ENCODE results near the gene ETS1.
"Not testable (repeated sequence)": the region's sequence is repeated elsewhere in the genome, so short reads cannot be mapped to it uniquely, and the experiment has no call there.

Gene ETS1

DNA sequence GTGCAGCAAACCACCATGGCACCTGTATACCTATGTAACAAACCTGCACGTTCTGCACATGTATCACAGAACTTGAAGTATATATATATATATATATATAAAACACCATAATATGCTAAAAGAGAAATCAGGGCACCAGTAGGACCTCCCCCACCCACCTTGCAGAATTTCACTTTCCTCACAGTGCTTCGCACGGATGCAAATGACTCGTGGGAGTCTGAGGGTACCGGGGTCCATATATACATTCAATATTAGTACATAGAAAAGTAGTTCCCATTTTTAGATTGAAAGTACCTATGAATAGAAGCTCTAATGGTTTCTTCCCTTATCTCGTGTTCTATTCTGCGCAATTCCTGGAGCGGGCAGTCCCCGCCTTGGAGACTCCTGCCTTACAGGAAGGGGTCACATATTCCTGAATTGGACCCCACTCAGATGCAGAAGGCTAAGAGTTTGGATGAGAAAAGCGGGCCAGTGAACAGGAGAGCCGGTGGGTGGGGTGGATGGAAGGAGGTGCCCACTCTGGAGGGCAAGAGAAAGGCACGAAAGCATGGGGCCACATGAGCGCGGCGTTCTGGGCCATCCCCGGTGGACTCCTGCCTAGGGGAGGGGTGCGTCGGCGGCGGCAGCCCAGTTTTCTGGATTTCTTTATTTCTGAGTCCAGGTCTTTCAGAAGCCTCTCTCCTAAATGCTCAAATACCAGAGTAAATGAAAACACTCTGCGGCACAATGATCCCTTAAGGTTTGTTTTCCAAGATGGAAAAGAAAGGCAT is 136.3 kb downstream of the ETS1 start:
- H3K36me3 ChIP-seq (ENCODE audit: insufficient read depth, low read length), result no peaks in the 10 kb centered on the region
- no peaks in the 10 kb centered on the region for H3K79me2 ChIP-seq (ENCODE audit: control insufficient read depth, insufficient read depth, low read length, unreplicated experiment)
- H3K4me3 ChIP-seq (ENCODE audit: low read depth, low read length), result peak overlapping the region; percentile 36; the same call in 1 of the 2 replicates
- no peaks in the 10 kb centered on the region for H3K27me3 ChIP-seq (ENCODE audit: insufficient read depth, low read length)
- peak overlapping the region; percentile 17 for H2AFZ ChIP-seq (ENCODE audit: low read length, unreplicated experiment)
- 0 out of 2 replicates have a peak overlapping the region, but pooled peaks have one; percentile 4 for H3K27ac ChIP-seq (ENCODE audit: low read depth, low read length)
- peaks cover 41% of the 10 kb centered on the region for H3K4me1 ChIP-seq (ENCODE audit: control insufficient read depth, insufficient read depth, low read length, unreplicated experiment)

DNA sequence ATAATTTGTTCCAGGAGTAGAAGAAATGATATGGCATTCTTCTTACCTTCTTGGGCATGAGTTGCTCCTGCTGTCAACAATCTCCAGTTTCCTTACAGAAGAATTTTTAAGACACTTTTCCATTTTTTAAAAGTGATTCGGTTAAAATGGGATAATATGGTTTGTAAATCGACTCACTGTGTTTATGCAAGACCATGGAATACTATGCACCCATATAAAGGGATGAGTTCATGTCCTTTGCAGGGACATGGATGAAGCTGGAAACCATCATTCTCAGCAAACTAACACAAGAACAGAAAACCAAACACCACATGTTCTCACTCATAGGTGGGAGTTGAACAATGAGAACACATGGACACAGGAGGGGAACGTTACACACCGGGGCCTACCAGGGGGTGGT is 136.9 kb downstream of the ETS1 start:
- H3K4me1 ChIP-seq (ENCODE audit: control insufficient read depth, insufficient read depth, low read length, unreplicated experiment), result peaks cover 41% of the 10 kb centered on the region
- not testable (repeated sequence) for H2AFZ ChIP-seq (ENCODE audit: low read length, unreplicated experiment); H3K27me3 ChIP-seq (ENCODE audit: insufficient read depth, low read length); H3K4me3 ChIP-seq (ENCODE audit: low read depth, low read length); H3K36me3 ChIP-seq (ENCODE audit: insufficient read depth, low read length); H3K79me2 ChIP-seq (ENCODE audit: control insufficient read depth, insufficient read depth, low read length, unreplicated experiment); H3K27ac ChIP-seq (ENCODE audit: low read depth, low read length)

DNA sequence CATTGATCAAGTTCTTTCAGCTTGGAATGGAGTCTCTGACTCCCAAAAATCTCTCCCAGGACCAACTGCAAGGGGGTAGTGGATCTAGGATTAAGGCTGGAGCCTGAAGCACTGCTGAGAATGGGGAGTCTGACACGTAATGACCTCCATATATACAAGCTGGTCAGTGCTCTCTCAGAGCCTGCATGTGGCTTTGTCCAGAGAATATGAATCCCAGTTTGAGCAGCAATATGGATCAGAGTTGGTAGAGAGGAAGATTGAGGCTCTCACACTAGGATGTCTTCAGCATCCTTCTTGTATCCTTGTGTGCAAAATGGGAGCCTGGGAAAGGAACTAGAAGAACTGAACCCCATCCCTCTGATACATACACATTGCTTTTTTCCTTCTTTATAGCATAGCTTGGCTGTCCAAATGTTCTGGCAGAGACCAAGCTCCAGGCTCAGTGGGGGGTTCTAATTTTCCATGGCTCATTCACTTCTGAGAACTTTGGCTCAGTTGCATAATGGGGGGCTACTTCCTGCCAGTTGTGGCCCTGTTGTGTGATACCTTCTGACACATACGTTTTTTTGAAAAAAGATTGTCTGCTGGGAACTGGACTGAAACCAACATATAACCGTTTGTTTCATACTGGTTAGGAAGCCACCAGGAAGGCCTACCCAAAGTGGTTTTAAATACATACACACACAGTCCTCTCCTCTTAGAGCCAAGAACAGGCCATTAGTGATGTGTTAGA is 138.2 kb downstream of the ETS1 start:
- Histone ChIP-seq H3K27ac (ENCODE audit: low read depth, low read length) (peak overlapping the region; percentile 39; the same call in 1 of the 2 replicates), H3K4me1 (ENCODE audit: control insufficient read depth, insufficient read depth, low read length, unreplicated experiment) (peaks cover 40% of the 10 kb centered on the region), H3K79me2 (ENCODE audit: control insufficient read depth, insufficient read depth, low read length, unreplicated experiment) (no peaks in the 10 kb centered on the region), H3K36me3 (ENCODE audit: insufficient read depth, low read length) (no peaks in the 10 kb centered on the region), H2AFZ (ENCODE audit: low read length, unreplicated experiment) (no peak overlapping the region), H3K4me3 (ENCODE audit: low read depth, low read length) (no peak overlapping the region), H3K27me3 (ENCODE audit: insufficient read depth, low read length) (no peaks in the 10 kb centered on the region)

DNA sequence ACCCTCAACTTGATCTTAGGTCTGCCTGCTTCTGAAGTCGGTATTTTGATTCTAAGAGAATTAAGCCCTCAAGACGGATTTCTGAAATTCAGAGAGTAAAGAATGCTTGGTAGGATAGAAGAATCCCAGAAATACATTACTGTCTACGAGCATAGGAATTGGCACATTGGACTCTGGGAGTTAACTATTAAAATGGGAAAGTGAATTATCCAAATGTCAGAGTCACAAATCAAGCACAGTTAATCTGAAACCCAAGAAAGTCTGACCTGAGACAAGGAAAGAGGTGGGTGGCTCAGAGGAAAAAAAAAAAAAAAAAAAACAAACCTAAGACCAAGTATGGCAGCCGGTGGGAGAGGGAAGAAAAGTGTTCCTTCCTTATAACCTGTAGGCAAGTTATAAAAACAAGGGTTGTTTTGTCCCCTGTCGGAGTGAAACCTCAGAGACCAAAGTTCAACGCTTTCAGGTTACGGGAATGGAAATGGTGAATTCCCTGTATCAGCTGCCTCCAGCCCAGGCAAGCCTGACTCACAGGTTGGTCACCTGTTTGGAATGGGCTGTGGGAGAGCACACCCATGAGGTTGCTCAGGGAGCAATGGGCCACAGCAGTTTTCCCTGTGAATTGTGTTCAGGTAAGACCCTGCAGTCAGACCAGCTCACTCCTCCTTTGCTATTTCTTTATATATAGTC is 139.0 kb downstream of the ETS1 start:
- Histone ChIP-seq H2AFZ (ENCODE audit: low read length, unreplicated experiment) (no peak overlapping the region), H3K27me3 (ENCODE audit: insufficient read depth, low read length) (no peaks in the 10 kb centered on the region), H3K36me3 (ENCODE audit: insufficient read depth, low read length) (no peaks in the 10 kb centered on the region), H3K4me3 (ENCODE audit: low read depth, low read length) (no peak overlapping the region), H3K4me1 (ENCODE audit: control insufficient read depth, insufficient read depth, low read length, unreplicated experiment) (peaks cover 32% of the 10 kb centered on the region), H3K79me2 (ENCODE audit: control insufficient read depth, insufficient read depth, low read length, unreplicated experiment) (no peaks in the 10 kb centered on the region), H3K27ac (ENCODE audit: low read depth, low read length) (peak overlapping the region; percentile 39; the same call in 1 of the 2 replicates)

DNA sequence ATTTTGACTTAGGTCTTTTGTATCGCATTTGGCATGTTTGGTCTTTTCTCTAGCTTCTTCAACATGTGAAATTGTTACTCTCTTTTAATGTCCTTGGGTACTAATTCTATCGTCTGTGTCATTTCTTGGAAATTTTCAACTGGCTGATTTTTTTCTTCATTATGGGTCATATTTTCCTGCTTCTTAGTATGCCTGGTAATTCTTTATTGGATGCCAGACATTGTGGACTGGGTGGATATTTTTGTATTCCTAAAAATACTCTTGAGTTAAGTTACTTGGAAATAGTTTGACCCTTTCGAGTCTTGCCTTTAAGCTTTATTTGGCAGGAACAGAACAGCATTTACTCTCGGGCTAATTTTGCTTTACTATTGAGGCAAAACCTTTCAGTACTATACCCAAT is 140.1 kb downstream of the ETS1 start:
- no peak overlapping the region for H3K27ac ChIP-seq (ENCODE audit: low read depth, low read length)
- no peaks in the 10 kb centered on the region for H3K36me3 ChIP-seq (ENCODE audit: insufficient read depth, low read length)
- no peak overlapping the region for H2AFZ ChIP-seq (ENCODE audit: low read length, unreplicated experiment)
- H3K79me2 ChIP-seq (ENCODE audit: control insufficient read depth, insufficient read depth, low read length, unreplicated experiment), result no peaks in the 10 kb centered on the region
- no peak overlapping the region for H3K4me3 ChIP-seq (ENCODE audit: low read depth, low read length)
- peaks cover 21% of the 10 kb centered on the region for H3K4me1 ChIP-seq (ENCODE audit: control insufficient read depth, insufficient read depth, low read length, unreplicated experiment)
- H3K27me3 ChIP-seq (ENCODE audit: insufficient read depth, low read length), result no peaks in the 10 kb centered on the region

DNA sequence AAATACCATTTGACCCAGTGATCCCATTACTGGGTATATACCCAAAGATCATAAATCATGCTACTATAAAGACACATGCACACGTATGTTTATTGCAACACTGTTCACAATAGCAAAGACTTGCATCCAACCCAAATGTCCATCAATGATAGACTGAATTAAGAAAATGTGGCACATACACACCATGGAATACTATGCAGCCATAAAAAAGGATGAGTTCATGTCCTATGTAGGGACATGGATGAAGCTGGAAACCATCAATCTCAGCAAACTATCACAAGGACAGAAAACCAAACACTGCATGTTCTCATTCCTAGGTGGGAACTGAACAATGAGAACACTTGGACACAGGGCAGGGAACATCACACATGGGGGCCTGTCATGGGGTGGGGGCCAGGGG is 141.4 kb downstream of the ETS1 start:
- H3K27me3 ChIP-seq (ENCODE audit: insufficient read depth, low read length); H3K4me1 ChIP-seq (ENCODE audit: control insufficient read depth, insufficient read depth, low read length, unreplicated experiment); H3K79me2 ChIP-seq (ENCODE audit: control insufficient read depth, insufficient read depth, low read length, unreplicated experiment); H3K27ac ChIP-seq (ENCODE audit: low read depth, low read length); H3K4me3 ChIP-seq (ENCODE audit: low read depth, low read length); H3K36me3 ChIP-seq (ENCODE audit: insufficient read depth, low read length); H2AFZ ChIP-seq (ENCODE audit: low read length, unreplicated experiment): not testable (repeated sequence)

DNA sequence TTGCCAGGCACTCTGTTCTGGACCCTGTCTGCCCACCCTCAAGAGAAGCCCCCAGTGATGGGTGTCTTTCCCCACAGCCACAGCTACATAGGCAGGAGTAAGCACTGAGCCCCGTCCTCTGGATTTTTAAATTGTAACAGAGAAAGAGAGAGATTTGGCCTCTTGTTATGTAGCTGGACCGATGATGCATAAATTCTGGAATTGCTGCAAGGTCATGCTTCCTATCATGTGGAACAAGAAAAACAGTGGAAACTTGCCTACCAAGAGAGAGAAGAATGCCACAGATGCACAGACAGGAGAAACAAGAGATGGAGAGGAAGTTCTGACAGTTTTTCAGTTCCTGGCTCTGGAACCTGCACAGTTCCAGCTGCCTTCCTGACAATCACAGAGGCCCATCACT is 150.2 kb downstream of the ETS1 start:
- Histone ChIP-seq H3K27ac (ENCODE audit: low read depth, low read length) (no peak overlapping the region), H2AFZ (ENCODE audit: low read length, unreplicated experiment) (no peak overlapping the region), H3K79me2 (ENCODE audit: control insufficient read depth, insufficient read depth, low read length, unreplicated experiment) (no peaks in the 10 kb centered on the region), H3K36me3 (ENCODE audit: insufficient read depth, low read length) (no peaks in the 10 kb centered on the region), H3K4me3 (ENCODE audit: low read depth, low read length) (no peak overlapping the region), H3K27me3 (ENCODE audit: insufficient read depth, low read length) (no peaks in the 10 kb centered on the region), H3K4me1 (ENCODE audit: control insufficient read depth, insufficient read depth, low read length, unreplicated experiment) (no peaks in the 10 kb centered on the region)

DNA sequence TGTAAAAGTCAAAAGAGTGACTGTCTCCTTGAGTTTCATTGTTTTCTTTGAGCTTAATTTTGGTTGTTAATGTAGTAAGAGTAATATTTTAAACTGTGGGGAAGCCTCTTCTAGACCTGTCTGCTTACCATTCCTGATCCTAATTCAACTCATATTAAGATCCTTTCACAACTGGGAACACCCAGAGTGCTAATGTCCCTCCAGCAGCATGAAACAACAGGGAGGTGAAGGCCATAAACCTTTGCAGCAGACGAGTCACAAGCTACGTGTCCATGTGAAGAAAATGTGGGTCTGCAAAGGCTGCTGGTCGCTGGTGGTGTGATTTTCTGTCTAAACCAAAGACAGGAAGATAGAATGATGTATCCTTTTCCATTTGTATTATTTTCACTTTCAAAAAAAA is 152.5 kb downstream of the ETS1 start:
- Histone ChIP-seq H3K4me1 (ENCODE audit: control insufficient read depth, insufficient read depth, low read length, unreplicated experiment) (no peaks in the 10 kb centered on the region), H3K27me3 (ENCODE audit: insufficient read depth, low read length) (no peaks in the 10 kb centered on the region), H2AFZ (ENCODE audit: low read length, unreplicated experiment) (no peak overlapping the region), H3K4me3 (ENCODE audit: low read depth, low read length) (no peak overlapping the region), H3K36me3 (ENCODE audit: insufficient read depth, low read length) (no peaks in the 10 kb centered on the region), H3K27ac (ENCODE audit: low read depth, low read length) (no peak overlapping the region), H3K79me2 (ENCODE audit: control insufficient read depth, insufficient read depth, low read length, unreplicated experiment) (no peaks in the 10 kb centered on the region)

DNA sequence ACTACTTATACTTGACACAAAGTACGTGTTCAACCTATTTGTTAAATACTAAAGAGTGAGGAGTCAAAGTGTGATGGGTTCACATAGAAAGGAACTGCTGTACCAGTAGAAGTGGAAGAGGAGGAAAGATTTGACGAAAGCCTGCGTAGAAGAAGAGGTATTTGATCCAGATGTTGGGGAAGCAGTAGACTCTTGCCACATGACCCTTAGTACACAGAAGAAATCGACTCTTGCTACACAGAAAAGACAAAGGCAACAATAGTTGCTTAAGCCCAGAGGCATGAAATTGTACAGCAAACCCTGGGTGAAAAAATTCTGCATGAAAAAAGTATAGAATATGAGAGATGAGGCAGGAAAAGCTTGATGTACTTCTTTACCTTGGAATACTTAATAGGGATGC is 152.9 kb downstream of the ETS1 start:
- no peak overlapping the region for H2AFZ ChIP-seq (ENCODE audit: low read length, unreplicated experiment)
- no peaks in the 10 kb centered on the region for H3K36me3 ChIP-seq (ENCODE audit: insufficient read depth, low read length)
- no peaks in the 10 kb centered on the region for H3K4me1 ChIP-seq (ENCODE audit: control insufficient read depth, insufficient read depth, low read length, unreplicated experiment)
- no peak overlapping the region for H3K4me3 ChIP-seq (ENCODE audit: low read depth, low read length)
- H3K27ac ChIP-seq (ENCODE audit: low read depth, low read length), result no peak overlapping the region
- H3K79me2 ChIP-seq (ENCODE audit: control insufficient read depth, insufficient read depth, low read length, unreplicated experiment), result no peaks in the 10 kb centered on the region
- H3K27me3 ChIP-seq (ENCODE audit: insufficient read depth, low read length), result no peaks in the 10 kb centered on the region

DNA sequence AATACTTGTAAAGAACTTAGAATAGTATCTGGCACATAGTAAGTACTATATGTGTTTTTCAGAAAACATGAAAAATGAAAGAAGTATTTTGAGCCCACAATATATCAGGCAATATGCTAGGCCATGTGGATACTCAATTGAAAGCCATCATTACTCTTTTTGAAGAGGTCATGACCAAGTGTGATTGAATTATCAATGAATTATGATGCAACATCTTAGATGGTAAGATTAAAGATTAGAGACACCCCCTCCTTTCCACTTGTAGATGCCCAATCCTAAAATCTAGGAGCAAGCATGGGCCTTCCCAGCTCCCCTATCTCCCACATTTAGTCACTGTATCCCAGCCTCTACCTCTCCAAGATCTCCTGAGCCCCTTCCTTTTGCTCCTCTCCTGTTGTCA is 154.4 kb downstream of the ETS1 start:
- H3K4me1 ChIP-seq (ENCODE audit: control insufficient read depth, insufficient read depth, low read length, unreplicated experiment), result no peaks in the 10 kb centered on the region

More for the DNA sequence above, 154.4 kb downstream of the ETS1 start:
- H3K36me3 ChIP-seq (ENCODE audit: insufficient read depth, low read length), result no peaks in the 10 kb centered on the region
- no peaks in the 10 kb centered on the region for H3K79me2 ChIP-seq (ENCODE audit: control insufficient read depth, insufficient read depth, low read length, unreplicated experiment)
- no peak overlapping the region for H3K27ac ChIP-seq (ENCODE audit: low read depth, low read length)
- H3K27me3 ChIP-seq (ENCODE audit: insufficient read depth, low read length), result no peaks in the 10 kb centered on the region
- H3K4me3 ChIP-seq (ENCODE audit: low read depth, low read length), result no peak overlapping the region
- H2AFZ ChIP-seq (ENCODE audit: low read length, unreplicated experiment), result no peak overlapping the region

All from ACC112 (cell line).